B cell (primary cell): ENCODE data around the gene TRIM17.

Experiments
- EZH2 ChIP-seq: IDR thresholded peaks from 2 replicates; pipeline ENCODE4 v1.6.1; 2012; ENCODE audit warnings: borderline replicate concordance, low read depth, mild to moderate bottlenecking, moderate library complexity, low read length; ENCODE audit not compliant: insufficient read depth, poor library complexity, severe bottlenecking
- TF ChIP-seq, protein P1 (sequence below): fragments of 200-600 bp; IDR thresholded peaks from one replicate; pipeline ENCODE4 v1.8.0; 2022; ENCODE audit warnings: antibody characterized with exemption, mild to moderate bottlenecking

DNA sequence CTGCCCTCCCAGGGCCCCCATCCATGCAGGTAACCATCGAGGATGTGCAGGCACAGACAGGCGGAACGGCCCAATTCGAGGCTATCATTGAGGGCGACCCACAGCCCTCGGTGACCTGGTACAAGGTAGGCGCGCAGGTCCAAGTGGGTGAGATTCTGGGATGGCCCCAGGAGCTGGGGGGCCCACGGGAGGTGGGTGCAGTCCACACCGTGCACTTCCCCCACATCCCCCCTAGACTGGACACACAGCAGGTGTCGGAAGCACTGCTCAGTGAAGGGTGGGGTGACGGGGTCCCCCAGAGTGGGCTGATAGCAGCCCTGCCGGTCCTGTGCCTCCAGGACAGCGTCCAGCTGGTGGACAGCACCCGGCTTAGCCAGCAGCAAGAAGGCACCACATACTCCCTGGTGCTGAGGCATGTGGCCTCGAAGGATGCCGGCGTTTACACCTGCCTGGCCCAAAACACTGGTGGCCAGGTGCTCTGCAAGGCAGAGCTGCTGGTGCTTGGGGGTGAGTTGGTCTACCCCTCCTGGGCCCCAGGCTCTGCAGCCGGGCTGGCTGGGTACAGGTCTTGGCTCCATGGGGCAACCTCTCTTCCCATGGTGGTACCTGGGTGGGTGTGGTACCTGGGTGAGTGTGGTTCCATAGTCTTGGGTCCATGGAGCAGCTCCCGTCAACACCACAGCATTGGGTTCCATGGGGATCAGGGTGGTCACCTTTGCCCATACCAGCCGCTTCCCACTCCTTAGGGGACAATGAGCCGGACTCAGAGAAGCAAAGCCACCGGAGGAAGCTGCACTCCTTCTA, 50.4 kb downstream of the TRIM17 start:
- TF ChIP-seq, protein P1, sequence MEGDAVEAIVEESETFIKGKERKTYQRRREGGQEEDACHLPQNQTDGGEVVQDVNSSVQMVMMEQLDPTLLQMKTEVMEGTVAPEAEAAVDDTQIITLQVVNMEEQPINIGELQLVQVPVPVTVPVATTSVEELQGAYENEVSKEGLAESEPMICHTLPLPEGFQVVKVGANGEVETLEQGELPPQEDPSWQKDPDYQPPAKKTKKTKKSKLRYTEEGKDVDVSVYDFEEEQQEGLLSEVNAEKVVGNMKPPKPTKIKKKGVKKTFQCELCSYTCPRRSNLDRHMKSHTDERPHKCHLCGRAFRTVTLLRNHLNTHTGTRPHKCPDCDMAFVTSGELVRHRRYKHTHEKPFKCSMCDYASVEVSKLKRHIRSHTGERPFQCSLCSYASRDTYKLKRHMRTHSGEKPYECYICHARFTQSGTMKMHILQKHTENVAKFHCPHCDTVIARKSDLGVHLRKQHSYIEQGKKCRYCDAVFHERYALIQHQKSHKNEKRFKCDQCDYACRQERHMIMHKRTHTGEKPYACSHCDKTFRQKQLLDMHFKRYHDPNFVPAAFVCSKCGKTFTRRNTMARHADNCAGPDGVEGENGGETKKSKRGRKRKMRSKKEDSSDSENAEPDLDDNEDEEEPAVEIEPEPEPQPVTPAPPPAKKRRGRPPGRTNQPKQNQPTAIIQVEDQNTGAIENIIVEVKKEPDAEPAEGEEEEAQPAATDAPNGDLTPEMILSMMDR, result no peak
- no peak for TF ChIP-seq EZH2
